ENCODE measurements around the gene GRIK2.

GRCh38 chr6:101932704-101933103 is 539.2 kb downstream of the GRIK2 start:
- TF ChIP-seq CTCF (IDR thresholded peaks at IDR 0.05; ENCODE audit: insufficient read depth, low read depth, low read length) (no peak), EZH2 (IDR thresholded peaks at IDR 0.05; ENCODE audit: insufficient read depth, low read length) (no peak)
